Osteocyte (in vitro differentiated cells): ENCODE results near the gene CD48. TPM values are rescaled to one million over a fixed set of nuclear protein-coding genes. Genes with fewer than 3 reads are reported as not detected.
"Not testable (repeated sequence)": the region's sequence is repeated elsewhere in the genome, so short reads cannot be mapped to it uniquely, and the experiment has no call there.

ENCODE experiments used
- DNase-seq: peaks from one replicate; pipeline ENCODE4 v3.0.0; 2021; ENCODE audit warnings: mixed read lengths; ENCODE audit not compliant: unreplicated experiment; ENCODE audit errors: extremely low spot score
- H3K27ac Mint-ChIP-seq: one replicate; pipeline ENCODE4 v1.8.0; 2021; ENCODE audit warnings: mild to moderate bottlenecking, mixed read lengths; ENCODE audit not compliant: unreplicated experiment
- H3K27me3 Mint-ChIP-seq: one replicate; pipeline ENCODE4 v1.8.0; 2021; ENCODE audit warnings: mixed read lengths; ENCODE audit not compliant: unreplicated experiment
- H3K36me3 Mint-ChIP-seq: one replicate; pipeline ENCODE4 v1.8.0; 2021; ENCODE audit warnings: mixed read lengths; ENCODE audit not compliant: unreplicated experiment
- H3K4me1 Mint-ChIP-seq: one replicate; pipeline ENCODE4 v1.8.0; 2021; ENCODE audit warnings: mixed read lengths; ENCODE audit not compliant: unreplicated experiment
- H3K4me3 Mint-ChIP-seq: one replicate; pipeline ENCODE4 v1.8.0; 2021; ENCODE audit warnings: mild to moderate bottlenecking, moderate library complexity, mixed read lengths; ENCODE audit not compliant: unreplicated experiment
- H3K9me3 Mint-ChIP-seq: one replicate; pipeline ENCODE4 v1.8.0; 2021; ENCODE audit warnings: mixed read lengths; ENCODE audit not compliant: unreplicated experiment
- CTCF ChIP-seq: fragments of 200-600 bp; sonication (generic); IDR thresholded peaks from 2 replicates; pipeline ENCODE4 v1.5.0; 2021; ENCODE audit warnings: antibody characterized with exemption, mild to moderate bottlenecking, moderate library complexity
- total RNA-seq: library from RNA; stranded (reverse); gene quantifications from 2 replicates; pipeline ENCODE4 v1.2.1, GENCODE V29; 2021

CD48 gene
- total RNA-seq, 1 donor from 2014 or later: not detected

GRCh38 chr1:160721473-160721872 is 9.9 kb upstream of the CD48 start:
- no peak for DNase-seq
- Mint-ChIP-seq H3K4me1 (no peaks in the 10 kb centered on the region), H3K27ac (no peak overlapping the region), H3K9me3 (no peaks in the 10 kb centered on the region), H3K27me3 (peaks cover 6% of the 10 kb centered on the region), H3K36me3 (no peaks in the 10 kb centered on the region), H3K4me3 (no peak overlapping the region)
- TF ChIP-seq CTCF: no peak

- Mint-ChIP-seq H3K4me1 (no peaks in the 10 kb centered on the region), H3K9me3 (no peaks in the 10 kb centered on the region), H3K4me3 (no peak overlapping the region), H3K36me3 (no peaks in the 10 kb centered on the region), H3K27me3 (peaks cover 7% of the 10 kb centered on the region), H3K27ac (no peak overlapping the region)
- DNase-seq: no peak
- TF ChIP-seq CTCF: no peak
These were observed 8.9 kb upstream of the CD48 start for GRCh38 chr1:160720356-160721085.

- no peak overlapping the region for H3K27ac Mint-ChIP-seq
- no peaks in the 10 kb centered on the region for H3K9me3 Mint-ChIP-seq
- H3K4me1 Mint-ChIP-seq: no peaks in the 10 kb centered on the region
- peaks cover 7% of the 10 kb centered on the region for H3K27me3 Mint-ChIP-seq
- DNase-seq: no peak
- no peak overlapping the region for H3K4me3 Mint-ChIP-seq
- no peaks in the 10 kb centered on the region for H3K36me3 Mint-ChIP-seq
- no peak for TF ChIP-seq CTCF
These were observed 6.6 kb upstream of the CD48 start for GRCh38 chr1:160718210-160718609.

GRCh38 chr1:160717306-160717705 is 5.7 kb upstream of the CD48 start:
- H3K4me3 Mint-ChIP-seq: no peak overlapping the region

GRCh38 chr1:160716013-160716412 is 4.4 kb upstream of the CD48 start:
- H3K36me3 Mint-ChIP-seq: no peaks in the 10 kb centered on the region
- no peak overlapping the region for H3K27ac Mint-ChIP-seq
- peaks cover 2% of the 10 kb centered on the region for H3K27me3 Mint-ChIP-seq
- TF ChIP-seq CTCF: no peak
- H3K9me3 Mint-ChIP-seq: no peaks in the 10 kb centered on the region
- no peak overlapping the region for H3K4me3 Mint-ChIP-seq
- no peaks in the 10 kb centered on the region for H3K4me1 Mint-ChIP-seq
- no peak for DNase-seq

More at GRCh38 chr1:160717306-160717705, 5.7 kb upstream of the CD48 start:
- TF ChIP-seq CTCF: no peak
- Mint-ChIP-seq H3K36me3 (no peaks in the 10 kb centered on the region), H3K4me1 (no peaks in the 10 kb centered on the region), H3K9me3 (no peaks in the 10 kb centered on the region), H3K27ac (no peak overlapping the region), H3K27me3 (peaks cover 4% of the 10 kb centered on the region)
- DNase-seq: no peak

- H3K36me3 Mint-ChIP-seq, H3K9me3 Mint-ChIP-seq, H3K27ac Mint-ChIP-seq, H3K4me1 Mint-ChIP-seq, H3K4me3 Mint-ChIP-seq, H3K27me3 Mint-ChIP-seq, DNase-seq: not testable (repeated sequence)
These were observed 2.5 kb upstream of the CD48 start for GRCh38 chr1:160714034-160714648.
